SK-N-SH treated with all-trans-retinoic acid at 6 μM for 48 hours (cell line): ENCODE results near the gene DOCK4.

Experiments
- ATAC-seq: fragments of 200-7000 bp; cut with Tn5 transposase; 3 replicates; pipeline ENCODE4 v1.9.1; 2020; ENCODE audit warnings: mild to moderate bottlenecking, moderate library complexity
- ARNTL ChIP-seq: fragments of 450-650 bp; formaldehyde crosslinking; IDR thresholded peaks from 2 replicates; pipeline ENCODE4 v1.5.0; 2020; ENCODE audit warnings: low read depth, mild to moderate bottlenecking, moderate library complexity, borderline replicate concordance
- BACH2 ChIP-seq: fragments of 250-450 bp; sonication (Bioruptor Pico); IDR thresholded peaks from 2 replicates; pipeline ENCODE4 v1.9.0; 2021; ENCODE audit warnings: mild to moderate bottlenecking, borderline replicate concordance
- CSDC2 ChIP-seq: fragments of 250-450 bp; sonication (Bioruptor Pico); IDR thresholded peaks from 2 replicates; pipeline ENCODE4 v1.5.0; 2020; ENCODE audit warnings: mild to moderate bottlenecking, moderate library complexity
- ESRRG ChIP-seq: fragments of 250-450 bp; sonication (Bioruptor Pico); IDR thresholded peaks from 2 replicates; pipeline ENCODE4 v1.6.1; 2021; ENCODE audit warnings: mild to moderate bottlenecking
- GLIS3 ChIP-seq: fragments of 250-450 bp; sonication (Bioruptor Pico); IDR thresholded peaks from 2 replicates; pipeline ENCODE4 v1.5.0; 2020; ENCODE audit warnings: mild to moderate bottlenecking, moderate library complexity
- OSR1 ChIP-seq: fragments of 250-450 bp; sonication (Bioruptor Pico); IDR thresholded peaks from 2 replicates; pipeline ENCODE4 v1.8.0; 2022; ENCODE audit warnings: moderate library complexity, mild to moderate bottlenecking, inconsistent platforms
- PATZ1 ChIP-seq: fragments of 250-450 bp; sonication (Bioruptor Pico); IDR thresholded peaks from 2 replicates; pipeline ENCODE4 v1.8.0; 2020; ENCODE audit warnings: mild to moderate bottlenecking, moderate library complexity, borderline replicate concordance
- PPARA ChIP-seq: fragments of 250-450 bp; sonication (Bioruptor Pico); IDR thresholded peaks from 2 replicates; pipeline ENCODE4 v1.5.0; 2020; ENCODE audit warnings: mild to moderate bottlenecking, borderline replicate concordance
- RARB ChIP-seq: fragments of 250-450 bp; sonication (Bioruptor Pico); IDR thresholded peaks from 2 replicates; pipeline ENCODE4 v1.8.0; 2021; ENCODE audit warnings: mild to moderate bottlenecking, moderate library complexity
- SNAI2 ChIP-seq: fragments of 250-450 bp; sonication (Bioruptor Pico); IDR thresholded peaks from 2 replicates; pipeline ENCODE4 v1.5.0; 2020; ENCODE audit warnings: mild to moderate bottlenecking, moderate library complexity
- TCF4 ChIP-seq: fragments of 250-450 bp; sonication (Bioruptor Pico); IDR thresholded peaks from 2 replicates; pipeline ENCODE4 v1.8.0; 2021; ENCODE audit warnings: mild to moderate bottlenecking, moderate library complexity, borderline replicate concordance
- TOX ChIP-seq: fragments of 250-450 bp; sonication (Bioruptor Pico); IDR thresholded peaks from 2 replicates; pipeline ENCODE4 v1.8.0; 2021; ENCODE audit warnings: mild to moderate bottlenecking, moderate library complexity, borderline replicate concordance
- ZC3H10 ChIP-seq: fragments of 250-450 bp; sonication (Bioruptor Pico); IDR thresholded peaks from 2 replicates; pipeline ENCODE4 v1.5.1; 2021; ENCODE audit warnings: mild to moderate bottlenecking, moderate library complexity
- ZFP30 ChIP-seq: fragments of 450-650 bp; formaldehyde crosslinking; IDR thresholded peaks from 2 replicates; pipeline ENCODE4 v1.5.0; 2022; ENCODE audit warnings: mild to moderate bottlenecking, moderate library complexity
- ZNF565 ChIP-seq: fragments of 450-650 bp; formaldehyde crosslinking; conservative IDR thresholded peaks from 2 replicates; pipeline ENCODE4 v1.5.0; 2020; ENCODE audit warnings: low read depth, mild to moderate bottlenecking, moderate library complexity
- ZNF70 ChIP-seq: fragments of 450-650 bp; formaldehyde crosslinking; IDR thresholded peaks from 2 replicates; pipeline ENCODE4 v1.5.0; 2020; ENCODE audit warnings: mild to moderate bottlenecking, moderate library complexity
- TF ChIP-seq, protein P1 (sequence below): fragments of 250-450 bp; sonication (Bioruptor Pico); IDR thresholded peaks from 2 replicates; pipeline ENCODE4 v1.5.1; 2021; ENCODE audit warnings: mild to moderate bottlenecking, moderate library complexity
- TF ChIP-seq, protein P2 (sequence below): fragments of 250-450 bp; sonication (Bioruptor Pico); IDR thresholded peaks from 2 replicates; pipeline ENCODE4 v1.5.1; 2020; ENCODE audit warnings: low read depth, mild to moderate bottlenecking, moderate library complexity
- TF ChIP-seq, protein P3 (sequence below): fragments of 250-450 bp; sonication (Bioruptor Pico); IDR thresholded peaks from 2 replicates; pipeline ENCODE4 v1.5.0; 2020; ENCODE audit warnings: mild to moderate bottlenecking, moderate library complexity
- TF ChIP-seq, protein P4 (sequence below): fragments of 250-450 bp; sonication (Bioruptor Pico); IDR thresholded peaks from 2 replicates; pipeline ENCODE4 v1.8.0; 2021; ENCODE audit warnings: low read depth, mild to moderate bottlenecking, moderate library complexity, borderline replicate concordance

Gene DOCK4

DNA sequence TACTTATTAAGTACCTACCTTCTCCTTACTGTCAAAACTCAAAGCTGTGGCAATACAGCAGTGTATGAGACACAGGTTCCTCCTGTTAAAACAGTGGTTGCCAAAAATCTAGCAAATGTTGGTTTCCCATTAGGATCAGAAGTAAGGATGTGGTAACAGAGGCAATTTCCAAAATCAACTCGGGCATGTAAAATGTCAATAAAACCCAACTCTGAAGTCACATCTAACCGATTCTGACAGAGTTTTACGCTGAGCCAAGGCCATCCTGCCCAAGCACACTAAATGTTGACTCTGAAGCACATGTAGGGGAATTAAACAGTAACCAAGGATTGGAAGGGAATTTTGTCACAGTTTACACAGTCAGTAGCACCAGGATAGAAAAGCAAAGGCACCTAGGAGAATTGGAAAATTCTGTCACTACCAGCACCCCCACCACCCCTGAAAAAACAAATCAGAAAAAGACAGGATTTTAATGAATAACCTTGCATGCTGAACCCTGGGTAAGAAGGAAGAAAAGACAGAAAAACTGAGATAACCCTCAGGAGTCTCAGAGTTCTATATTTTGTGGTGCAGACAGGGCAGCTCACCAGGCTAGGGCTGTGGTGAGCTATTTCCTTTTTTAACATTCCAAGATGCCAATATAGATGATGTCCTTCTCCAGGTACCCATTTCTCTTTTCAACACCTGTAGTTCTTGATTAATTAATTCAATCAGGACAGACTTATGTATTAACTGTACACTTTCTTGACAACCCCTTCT is 119.5 kb downstream of the DOCK4 start:
- no peak for TF ChIP-seq ZNF565
- no peak for TF ChIP-seq GLIS3 (CRISPR knock-in tag)
- TF ChIP-seq ARNTL (CRISPR knock-in tag): no peak
- no peak for TF ChIP-seq PPARA
- no peak for TF ChIP-seq OSR1
- ATAC-seq: no peak

DNA sequence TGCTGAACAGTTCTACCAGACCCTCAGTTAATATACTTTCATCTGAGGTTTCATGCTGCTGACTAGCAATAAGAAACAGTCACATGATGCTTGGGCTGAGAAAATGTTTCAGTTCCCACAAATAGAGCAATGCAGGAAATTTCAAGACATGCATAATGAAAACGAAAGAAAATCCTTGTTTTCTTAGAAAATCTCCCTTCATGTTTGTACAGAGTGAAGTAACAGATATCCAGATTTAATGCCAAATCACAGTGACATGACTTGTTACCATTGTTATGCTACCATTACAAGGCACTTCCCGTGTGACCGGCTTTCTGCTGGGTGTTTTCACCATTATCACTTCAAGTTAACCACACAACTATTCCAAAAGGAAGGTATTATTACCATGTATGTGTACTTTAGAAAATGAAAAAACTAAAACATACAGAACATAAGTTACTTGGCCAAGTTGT is 121.7 kb downstream of the DOCK4 start:
- TF ChIP-seq TCF4 (CRISPR knock-in tag) (no peak), TOX (CRISPR knock-in tag) (no peak), RARB (CRISPR knock-in tag) (no peak), ZNF565 (no peak), OSR1 (no peak), ARNTL (CRISPR knock-in tag) (no peak), CSDC2 (CRISPR knock-in tag) (no peak), PATZ1 (CRISPR knock-in tag) (no peak), ZFP30 (no peak), BACH2 (CRISPR knock-in tag) (no peak), SNAI2 (CRISPR knock-in tag) (no peak)
- TF ChIP-seq, protein P1, sequence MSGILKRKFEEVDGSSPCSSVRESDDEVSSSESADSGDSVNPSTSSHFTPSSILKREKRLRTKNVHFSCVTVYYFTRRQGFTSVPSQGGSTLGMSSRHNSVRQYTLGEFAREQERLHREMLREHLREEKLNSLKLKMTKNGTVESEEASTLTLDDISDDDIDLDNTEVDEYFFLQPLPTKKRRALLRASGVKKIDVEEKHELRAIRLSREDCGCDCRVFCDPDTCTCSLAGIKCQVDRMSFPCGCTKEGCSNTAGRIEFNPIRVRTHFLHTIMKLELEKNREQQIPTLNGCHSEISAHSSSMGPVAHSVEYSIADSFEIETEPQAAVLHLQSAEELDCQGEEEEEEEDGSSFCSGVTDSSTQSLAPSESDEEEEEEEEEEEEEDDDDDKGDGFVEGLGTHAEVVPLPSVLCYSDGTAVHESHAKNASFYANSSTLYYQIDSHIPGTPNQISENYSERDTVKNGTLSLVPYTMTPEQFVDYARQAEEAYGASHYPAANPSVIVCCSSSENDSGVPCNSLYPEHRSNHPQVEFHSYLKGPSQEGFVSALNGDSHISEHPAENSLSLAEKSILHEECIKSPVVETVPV: no peak
- TF ChIP-seq, protein P2, sequence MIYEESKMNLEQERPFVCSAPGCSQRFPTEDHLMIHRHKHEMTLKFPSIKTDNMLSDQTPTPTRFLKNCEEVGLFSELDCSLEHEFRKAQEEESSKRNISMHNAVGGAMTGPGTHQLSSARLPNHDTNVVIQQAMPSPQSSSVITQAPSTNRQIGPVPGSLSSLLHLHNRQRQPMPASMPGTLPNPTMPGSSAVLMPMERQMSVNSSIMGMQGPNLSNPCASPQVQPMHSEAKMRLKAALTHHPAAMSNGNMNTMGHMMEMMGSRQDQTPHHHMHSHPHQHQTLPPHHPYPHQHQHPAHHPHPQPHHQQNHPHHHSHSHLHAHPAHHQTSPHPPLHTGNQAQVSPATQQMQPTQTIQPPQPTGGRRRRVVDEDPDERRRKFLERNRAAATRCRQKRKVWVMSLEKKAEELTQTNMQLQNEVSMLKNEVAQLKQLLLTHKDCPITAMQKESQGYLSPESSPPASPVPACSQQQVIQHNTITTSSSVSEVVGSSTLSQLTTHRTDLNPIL (CRISPR knock-in tag): no peak
- no peak for ATAC-seq

DNA sequence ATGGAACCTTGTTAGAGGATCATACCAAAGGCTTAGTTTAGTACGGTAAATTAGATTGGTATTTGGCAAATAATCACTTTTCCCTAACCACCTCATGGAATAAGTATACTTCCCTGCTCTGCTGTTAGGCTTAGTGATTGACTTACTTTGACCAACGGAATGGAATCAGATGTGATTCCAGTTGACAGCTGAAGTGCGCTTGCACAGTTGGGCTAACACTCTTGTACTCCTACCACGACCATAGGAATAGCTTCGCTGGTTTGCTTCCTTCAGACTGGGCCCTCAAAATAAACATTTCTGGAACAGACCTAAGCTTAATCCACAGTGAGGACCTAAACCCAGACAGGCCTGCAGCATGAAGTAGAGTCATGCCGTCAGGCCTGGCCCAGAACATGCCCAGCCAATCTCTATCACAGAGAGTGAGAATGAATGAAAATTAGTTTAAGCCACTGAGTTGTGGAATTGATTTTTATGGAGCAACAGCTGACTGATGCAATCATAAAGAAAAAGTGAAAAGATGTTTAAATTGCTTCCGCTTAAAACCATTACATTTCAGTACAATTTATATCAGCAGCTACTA is 122.3 kb downstream of the DOCK4 start:
- TF ChIP-seq, protein P3, sequence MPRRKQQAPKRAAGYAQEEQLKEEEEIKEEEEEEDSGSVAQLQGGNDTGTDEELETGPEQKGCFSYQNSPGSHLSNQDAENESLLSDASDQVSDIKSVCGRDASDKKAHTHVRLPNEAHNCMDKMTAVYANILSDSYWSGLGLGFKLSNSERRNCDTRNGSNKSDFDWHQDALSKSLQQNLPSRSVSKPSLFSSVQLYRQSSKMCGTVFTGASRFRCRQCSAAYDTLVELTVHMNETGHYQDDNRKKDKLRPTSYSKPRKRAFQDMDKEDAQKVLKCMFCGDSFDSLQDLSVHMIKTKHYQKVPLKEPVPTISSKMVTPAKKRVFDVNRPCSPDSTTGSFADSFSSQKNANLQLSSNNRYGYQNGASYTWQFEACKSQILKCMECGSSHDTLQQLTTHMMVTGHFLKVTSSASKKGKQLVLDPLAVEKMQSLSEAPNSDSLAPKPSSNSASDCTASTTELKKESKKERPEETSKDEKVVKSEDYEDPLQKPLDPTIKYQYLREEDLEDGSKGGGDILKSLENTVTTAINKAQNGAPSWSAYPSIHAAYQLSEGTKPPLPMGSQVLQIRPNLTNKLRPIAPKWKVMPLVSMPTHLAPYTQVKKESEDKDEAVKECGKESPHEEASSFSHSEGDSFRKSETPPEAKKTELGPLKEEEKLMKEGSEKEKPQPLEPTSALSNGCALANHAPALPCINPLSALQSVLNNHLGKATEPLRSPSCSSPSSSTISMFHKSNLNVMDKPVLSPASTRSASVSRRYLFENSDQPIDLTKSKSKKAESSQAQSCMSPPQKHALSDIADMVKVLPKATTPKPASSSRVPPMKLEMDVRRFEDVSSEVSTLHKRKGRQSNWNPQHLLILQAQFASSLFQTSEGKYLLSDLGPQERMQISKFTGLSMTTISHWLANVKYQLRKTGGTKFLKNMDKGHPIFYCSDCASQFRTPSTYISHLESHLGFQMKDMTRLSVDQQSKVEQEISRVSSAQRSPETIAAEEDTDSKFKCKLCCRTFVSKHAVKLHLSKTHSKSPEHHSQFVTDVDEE (CRISPR knock-in tag): no peak
- TF ChIP-seq ZNF70 (CRISPR knock-in tag): no peak
- no peak for TF ChIP-seq BACH2 (CRISPR knock-in tag)
- TF ChIP-seq TCF4 (CRISPR knock-in tag): no peak
- TF ChIP-seq, protein P1: no peak
- TF ChIP-seq ZC3H10 (CRISPR knock-in tag): no peak
- TF ChIP-seq PATZ1 (CRISPR knock-in tag): no peak
- TF ChIP-seq ZFP30: no peak
- TF ChIP-seq, protein P4, sequence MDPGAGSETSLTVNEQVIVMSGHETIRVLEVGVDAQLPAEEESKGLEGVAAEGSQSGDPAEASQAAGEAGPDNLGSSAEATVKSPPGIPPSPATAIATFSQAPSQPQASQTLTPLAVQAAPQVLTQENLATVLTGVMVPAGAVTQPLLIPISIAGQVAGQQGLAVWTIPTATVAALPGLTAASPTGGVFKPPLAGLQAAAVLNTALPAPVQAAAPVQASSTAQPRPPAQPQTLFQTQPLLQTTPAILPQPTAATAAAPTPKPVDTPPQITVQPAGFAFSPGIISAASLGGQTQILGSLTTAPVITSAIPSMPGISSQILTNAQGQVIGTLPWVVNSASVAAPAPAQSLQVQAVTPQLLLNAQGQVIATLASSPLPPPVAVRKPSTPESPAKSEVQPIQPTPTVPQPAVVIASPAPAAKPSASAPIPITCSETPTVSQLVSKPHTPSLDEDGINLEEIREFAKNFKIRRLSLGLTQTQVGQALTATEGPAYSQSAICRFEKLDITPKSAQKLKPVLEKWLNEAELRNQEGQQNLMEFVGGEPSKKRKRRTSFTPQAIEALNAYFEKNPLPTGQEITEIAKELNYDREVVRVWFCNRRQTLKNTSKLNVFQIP (CRISPR knock-in tag): no peak
- TF ChIP-seq OSR1: no peak
- TF ChIP-seq, protein P2 (CRISPR knock-in tag): no peak
- TF ChIP-seq ESRRG (CRISPR knock-in tag): no peak
- no peak for TF ChIP-seq TOX (CRISPR knock-in tag)
- no peak for ATAC-seq
